Measurements from ENCODE around the gene FRMD4A.

The FRMD4A gene

GRCh38 chr10:14004536-14004935 lies 326.2 kb downstream of the FRMD4A start:
- no peak for TF ChIP-seq CREB1 (IDR thresholded peaks at IDR 0.05; ENCODE audit: low read depth)
- no peak for TF ChIP-seq MAX (IDR thresholded peaks at IDR 0.05)

- TF ChIP-seq YY1 (IDR thresholded peaks at IDR 0.05; ENCODE audit: low read depth) (no peak), REST (IDR thresholded peaks at IDR 0.05; ENCODE audit: low read depth) (no peak), NFIC (IDR thresholded peaks at IDR 0.05) (no peak), EGR1 (IDR thresholded peaks at IDR 0.05) (no peak), EP300 (IDR thresholded peaks at IDR 0.05; ENCODE audit: borderline replicate concordance) (no peak), USF1 (IDR thresholded peaks at IDR 0.05) (no peak)
Observed at GRCh38 chr10:14003517-14004184, 327.1 kb downstream of the FRMD4A start.

GRCh38 chr10:14001298-14002040 lies 329.3 kb downstream of the FRMD4A start:
- TF ChIP-seq NFIC (IDR thresholded peaks at IDR 0.05) (no peak), EP300 (IDR thresholded peaks at IDR 0.05; ENCODE audit: borderline replicate concordance) (no peak), TCF12 (IDR thresholded peaks at IDR 0.05; ENCODE audit: low read depth) (no peak), YY1 (IDR thresholded peaks at IDR 0.05; ENCODE audit: low read depth) (no peak), TEAD4 (IDR thresholded peaks at IDR 0.05) (no peak), USF1 (IDR thresholded peaks at IDR 0.05) (no peak), CEBPB (IDR thresholded peaks at IDR 0.05) (no peak), TAF1 (IDR thresholded peaks at IDR 0.05; ENCODE audit: low read depth) (no peak), REST (IDR thresholded peaks at IDR 0.05; ENCODE audit: low read depth) (no peak), EGR1 (IDR thresholded peaks at IDR 0.05) (no peak), ZBTB7A (IDR thresholded peaks at IDR 0.05; ENCODE audit: low read depth) (no peak), RAD21 (IDR thresholded peaks at IDR 0.05; ENCODE audit: low read depth) (no peak), CREB1 (IDR thresholded peaks at IDR 0.05; ENCODE audit: low read depth) (no peak), FOXM1 (IDR thresholded peaks at IDR 0.05; ENCODE audit: borderline replicate concordance, low read depth) (no peak), MAX (IDR thresholded peaks at IDR 0.05) (no peak)

GRCh38 chr10:13998163-13998835 lies 332.4 kb downstream of the FRMD4A start:
- TF ChIP-seq TEAD4 (IDR thresholded peaks at IDR 0.05) (no peak), EP300 (IDR thresholded peaks at IDR 0.05; ENCODE audit: borderline replicate concordance) (no peak), YY1 (IDR thresholded peaks at IDR 0.05; ENCODE audit: low read depth) (no peak), CREB1 (IDR thresholded peaks at IDR 0.05; ENCODE audit: low read depth) (no peak), ZBTB7A (IDR thresholded peaks at IDR 0.05; ENCODE audit: low read depth) (no peak), EGR1 (IDR thresholded peaks at IDR 0.05) (no peak), NFIC (IDR thresholded peaks at IDR 0.05) (no peak), TCF12 (IDR thresholded peaks at IDR 0.05; ENCODE audit: low read depth) (no peak)

GRCh38 chr10:13997650-13998049 lies 333.1 kb downstream of the FRMD4A start:
- TF ChIP-seq CREB1 (IDR thresholded peaks at IDR 0.05; ENCODE audit: low read depth) (no peak), RAD21 (IDR thresholded peaks at IDR 0.05; ENCODE audit: low read depth) (no peak), FOXM1 (IDR thresholded peaks at IDR 0.05; ENCODE audit: borderline replicate concordance, low read depth) (no peak)

GRCh38 chr10:13994932-13995331 lies 335.8 kb downstream of the FRMD4A start:
- TF ChIP-seq TAF1 (IDR thresholded peaks at IDR 0.05; ENCODE audit: low read depth), result no peak
- no peak for TF ChIP-seq ZBTB7A (IDR thresholded peaks at IDR 0.05; ENCODE audit: low read depth)
- TF ChIP-seq CEBPB (IDR thresholded peaks at IDR 0.05), result no peak
- no peak for TF ChIP-seq MAX (IDR thresholded peaks at IDR 0.05)
- TF ChIP-seq FOXM1 (IDR thresholded peaks at IDR 0.05; ENCODE audit: borderline replicate concordance, low read depth), result no peak
- no peak for TF ChIP-seq CREB1 (IDR thresholded peaks at IDR 0.05; ENCODE audit: low read depth)
- no peak for TF ChIP-seq YY1 (IDR thresholded peaks at IDR 0.05; ENCODE audit: low read depth)
- TF ChIP-seq EGR1 (IDR thresholded peaks at IDR 0.05), result no peak
- no peak for TF ChIP-seq EP300 (IDR thresholded peaks at IDR 0.05; ENCODE audit: borderline replicate concordance)
- TF ChIP-seq TEAD4 (IDR thresholded peaks at IDR 0.05), result no peak
- TF ChIP-seq REST (IDR thresholded peaks at IDR 0.05; ENCODE audit: low read depth), result no peak
- no peak for TF ChIP-seq NFIC (IDR thresholded peaks at IDR 0.05)
- no peak for TF ChIP-seq TCF12 (IDR thresholded peaks at IDR 0.05; ENCODE audit: low read depth)
- no peak for TF ChIP-seq RAD21 (IDR thresholded peaks at IDR 0.05; ENCODE audit: low read depth)
- no peak for TF ChIP-seq USF1 (IDR thresholded peaks at IDR 0.05)

Measured in Ishikawa (cell line).